Ramos (cell line): ENCODE data around the gene INO80C.

Experiments
- in situ Hi-C: fragments of 300-500 bp; cut with MboI; formaldehyde crosslinking; loops from one replicate; pipeline ENCODE4 v1.14.3; 2022; ENCODE audit warnings: low sequenced_read_pairs; ENCODE audit not compliant: unreplicated experiment

INO80C gene

GRCh38 chr18:35436076-35436649 lies 61.6 kb downstream of the INO80C start:
- in situ Hi-C loops, result no loop called here

- in situ Hi-C loops, result no loop called here
These were observed 62.4 kb downstream of the INO80C start for GRCh38 chr18:35435401-35435800.

GRCh38 chr18:35432565-35433001 lies 65.2 kb downstream of the INO80C start:
- in situ Hi-C loops, result no loop called here

- in situ Hi-C loops, result no loop called here
These were observed 66.4 kb downstream of the INO80C start for GRCh38 chr18:35431374-35431741.

GRCh38 chr18:35430721-35431373 lies 66.9 kb downstream of the INO80C start:
- in situ Hi-C loops, result no loop called here

GRCh38 chr18:35426786-35427185 lies 71.0 kb downstream of the INO80C start:
- in situ Hi-C loops, result no loop called here

GRCh38 chr18:35424356-35424755 lies 73.4 kb downstream of the INO80C start:
- in situ Hi-C loops, result no loop called here

GRCh38 chr18:35422237-35422636 lies 75.5 kb downstream of the INO80C start:
- in situ Hi-C loops, result no loop called here

- in situ Hi-C loops, result no loop called here
These were observed 79.2 kb downstream of the INO80C start for GRCh38 chr18:35418610-35419009.
